Measurements from ENCODE around the gene CT45A9.
"Not testable (repeated sequence)": the region's sequence is repeated elsewhere in the genome, so short reads cannot be mapped to it uniquely, and the experiment has no call there.

The CT45A9 gene

GRCh38 chrX:135871712-135872111, at the start of gene CT45A9:
TSS of gene CT45A9 (minus strand) at chrX:135871812. CDS start at chrX:135868061, 3,751 bp downstream.
- not testable (repeated sequence) for DNase-seq (ENCODE audit: low read depth in 2 of 2)

GRCh38 chrX:135920516-135920915, 48.9 kb upstream of the CT45A9 start:
- not testable (repeated sequence) for DNase-seq (ENCODE audit: low read depth in 2 of 2)

GRCh38 chrX:135914404-135914803, 42.8 kb upstream of the CT45A9 start:
- no peak for DNase-seq (ENCODE audit: low read depth in 2 of 2)

- DNase-seq (ENCODE audit: low read depth in 2 of 2) = no peak
Observed at GRCh38 chrX:135910251-135910650, 38.6 kb upstream of the CT45A9 start.

- DNase-seq (ENCODE audit: low read depth in 2 of 2) = no peak
Observed at GRCh38 chrX:135893294-135893817, 21.7 kb upstream of the CT45A9 start, which contains the start of the genes CT45A10 and SAGE1. TSS of gene CT45A10 (minus strand) at chrX:135893444. CDS start at chrX:135885344, 8,100 bp downstream. TSS of gene SAGE1 (plus strand) at chrX:135893716. CDS start at chrX:135896243, 2,527 bp downstream.

- DNase-seq (ENCODE audit: low read depth in 2 of 2) = no peak
Observed at GRCh38 chrX:135892781-135893180, 21.2 kb upstream of the CT45A9 start.

GRCh38 chrX:135890087-135890585, 18.5 kb upstream of the CT45A9 start:
- DNase-seq (ENCODE audit: low read depth in 2 of 2) = no peak

GRCh38 chrX:135888976-135889375, 17.4 kb upstream of the CT45A9 start:
- DNase-seq (ENCODE audit: low read depth in 2 of 2) = not testable (repeated sequence)

- not testable (repeated sequence) for DNase-seq (ENCODE audit: low read depth in 2 of 2)
Observed at GRCh38 chrX:135888230-135888629, 16.6 kb upstream of the CT45A9 start.

- not testable (repeated sequence) for DNase-seq (ENCODE audit: low read depth in 2 of 2)
Observed at GRCh38 chrX:135882741-135883140, 11.1 kb upstream of the CT45A9 start.

- DNase-seq (ENCODE audit: low read depth in 2 of 2) = not testable (repeated sequence)
Observed at GRCh38 chrX:135854438-135854837, 17.2 kb downstream of the CT45A9 start, which contains the start of gene CT45A8. TSS of gene CT45A8 (minus strand) at chrX:135854538. CDS start at chrX:135850783, 3,755 bp downstream.

GRCh38 chrX:135837180-135837579, 34.4 kb downstream of the CT45A9 start, which contains the start of gene CT45A7:
TSS of gene CT45A7 (minus strand) at chrX:135837280. CDS start at chrX:135833533, 3,747 bp downstream.
- not testable (repeated sequence) for DNase-seq (ENCODE audit: low read depth in 2 of 2)

GRCh38 chrX:135819912-135820311, 51.7 kb downstream of the CT45A9 start, which contains the start of gene CT45A2:
TSS of gene CT45A2 (minus strand) at chrX:135820012. CDS start at chrX:135816265, 3,747 bp downstream.
- DNase-seq (ENCODE audit: low read depth in 2 of 2) = not testable (repeated sequence)

Data from fibroblast of skin of left quadriceps (primary cell).